ENCODE results near the gene PCDHAC1.

The PCDHAC1 gene

GRCh38 chr5:140967226-140967893 lies 41.3 kb downstream of the PCDHAC1 start:
- DNase-seq: no peak

- no peak for DNase-seq
These were observed 43.8 kb downstream of the PCDHAC1 start for GRCh38 chr5:140969880-140970279.

DNA sequence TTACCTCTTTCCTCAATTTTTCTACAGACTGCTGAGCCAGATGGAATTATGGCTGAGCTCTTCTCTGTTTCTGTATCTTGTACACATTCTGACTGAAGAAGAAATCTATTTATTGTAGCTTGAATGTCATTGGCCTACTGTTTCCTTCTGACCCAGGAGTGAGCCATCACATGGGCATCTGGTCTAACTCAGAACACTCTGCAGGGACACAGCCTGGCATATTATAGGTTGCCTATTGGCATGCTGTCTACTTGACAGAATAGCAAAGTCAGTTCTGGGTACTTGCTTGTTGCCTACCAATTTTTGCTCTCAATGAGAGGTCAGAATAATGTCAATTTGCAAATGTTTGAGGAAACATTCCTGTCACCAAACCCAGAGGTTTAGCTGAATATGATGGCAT lies 47.5 kb downstream of the PCDHAC1 start:
- DNase-seq: no peak

DNA sequence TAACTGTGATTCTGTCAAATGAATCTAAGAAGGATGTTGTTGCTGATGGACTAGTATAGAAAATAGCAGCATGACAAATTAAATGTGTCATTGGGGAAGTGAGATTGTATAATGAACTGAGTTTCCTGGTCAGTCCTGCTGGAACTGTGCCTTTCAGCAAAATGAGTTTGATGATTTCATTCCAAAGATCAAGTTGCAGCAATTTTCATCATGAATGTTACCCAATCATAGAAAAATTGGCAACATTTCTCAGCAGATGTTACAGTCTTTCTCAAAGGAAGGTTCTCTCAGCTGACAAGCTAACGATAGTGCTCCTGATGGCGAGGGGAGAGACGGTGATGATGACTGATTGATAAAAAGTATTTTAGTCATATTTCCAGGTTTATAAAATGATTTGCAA lies 50.9 kb downstream of the PCDHAC1 start:
- no peak for DNase-seq

DNA sequence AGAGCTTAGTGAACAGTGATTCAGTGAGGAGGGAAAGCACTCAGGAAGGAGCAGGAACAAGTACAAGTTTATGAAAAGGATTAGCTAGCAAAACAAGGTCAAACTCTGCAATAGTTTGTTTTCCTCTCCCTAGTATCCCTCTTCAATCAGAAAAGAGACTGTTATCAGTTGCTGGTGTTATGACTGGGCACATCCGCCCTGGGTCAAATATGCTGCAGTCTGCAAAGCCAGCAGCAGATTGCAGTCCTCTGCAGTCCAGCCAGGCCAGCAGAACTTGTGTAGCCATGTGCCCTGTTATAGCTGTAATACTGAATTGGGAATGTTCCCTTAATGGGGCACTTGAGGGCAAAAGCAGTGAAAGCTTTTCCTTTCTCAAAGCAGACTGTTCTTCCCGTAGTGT lies 52.2 kb downstream of the PCDHAC1 start:
- DNase-seq: no peak

DNA sequence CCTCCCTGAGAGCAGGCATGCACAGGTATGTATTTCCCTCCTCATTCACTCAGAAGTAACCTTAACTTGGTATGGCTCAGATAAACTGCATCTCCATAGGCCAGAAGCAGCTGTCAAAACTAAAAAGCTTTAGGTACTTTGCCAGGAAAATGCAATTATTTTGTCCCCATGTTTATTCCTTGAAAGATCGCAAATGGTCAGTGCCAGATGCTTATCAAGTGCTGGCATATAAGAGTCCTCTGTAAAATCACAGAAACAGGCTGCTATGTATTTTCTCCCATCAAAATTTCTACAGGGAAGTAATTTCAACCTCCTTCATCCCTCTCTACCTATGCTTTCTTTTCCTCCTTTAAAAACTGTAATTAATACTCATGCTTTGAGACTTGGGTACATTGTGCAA lies 52.9 kb downstream of the PCDHAC1 start:
- DNase-seq: no peak
